ENCODE measurements around the gene TTC17.

Gene TTC17

GRCh38 chr11:43542750-43543712, 184.3 kb downstream of the TTC17 start:
- DNase-seq, result no peak
